ENCODE results near the gene ATP11A. TPM values are rescaled to one million over a fixed set of nuclear protein-coding genes. Genes with fewer than 3 reads are reported as not detected.

Gene ATP11A
- total and polyA plus RNA-seq, 4 donors: 18.0 to 24.7 (median 21.5) TPM

DNA sequence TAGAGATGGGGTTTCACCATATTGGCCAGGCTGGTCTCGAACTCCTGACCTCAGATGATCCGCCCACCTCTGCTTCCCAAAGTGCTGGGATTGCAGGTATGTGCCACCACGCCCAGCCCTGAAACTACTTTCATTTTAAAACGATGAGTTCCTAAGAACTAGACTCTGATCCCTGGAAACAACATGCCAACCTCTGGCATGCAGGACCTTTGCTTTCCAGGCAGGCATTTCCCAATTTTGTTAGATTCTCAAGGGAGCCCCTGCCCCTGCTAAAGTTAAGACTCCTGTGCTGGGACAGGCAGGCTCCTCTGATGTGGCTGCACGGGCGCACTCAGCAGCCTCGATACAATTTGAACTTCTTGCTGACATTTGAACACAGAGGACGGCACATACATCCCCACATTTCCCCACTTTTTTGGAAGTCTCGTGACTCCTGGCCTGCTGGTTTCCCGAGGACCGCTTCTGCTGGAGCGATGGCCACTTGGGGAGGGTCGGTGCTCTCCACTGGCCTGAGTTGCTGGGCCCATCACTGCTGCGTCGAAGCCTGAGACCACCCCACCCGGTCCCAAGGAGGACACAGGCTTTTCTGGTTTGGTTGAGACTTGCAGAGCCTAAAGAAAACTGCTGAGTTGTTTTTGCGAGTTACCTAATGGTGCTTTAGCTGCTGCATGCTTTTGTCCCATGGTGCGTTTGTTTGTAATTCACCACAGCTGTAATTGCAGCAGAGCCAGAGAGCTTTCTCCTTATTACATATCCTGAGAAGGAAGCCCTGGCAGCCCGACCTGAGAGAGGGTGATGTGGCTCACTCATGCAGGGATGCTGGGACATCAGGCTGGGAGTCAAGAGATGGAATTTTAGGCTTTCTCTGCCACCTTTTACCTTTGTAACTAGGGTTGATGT, 8.2 kb downstream of the ATP11A start:
- no peak overlapping the region for H3K27ac ChIP-seq (ENCODE audit: low read depth, low read length)
- H3K27me3 ChIP-seq (ENCODE audit: control insufficient read depth, insufficient read depth, low read length): no peaks in the 10 kb centered on the region
- H3K9me3 ChIP-seq (ENCODE audit: control insufficient read depth, insufficient read depth, low read length): no peaks in the 10 kb centered on the region
- H3K36me3 ChIP-seq (ENCODE audit: control insufficient read depth, insufficient read depth, low read length): peaks cover 22% of the 10 kb centered on the region
- 65% methylated on average over 17 of the region's 19 CpGs for WGBS (ENCODE audit: insufficient coverage)
- peaks cover 8% of the 10 kb centered on the region for H3K4me1 ChIP-seq (ENCODE audit: control insufficient read depth, insufficient read depth, low read length)
- H3K4me3 ChIP-seq (ENCODE audit: low read depth, low read length): no peak overlapping the region
- peak in 1 of 6 donors; percentile 75 for DNase-seq (ENCODE audit: low read depth in 4 of 6, low spot score in 6 of 6)

DNA sequence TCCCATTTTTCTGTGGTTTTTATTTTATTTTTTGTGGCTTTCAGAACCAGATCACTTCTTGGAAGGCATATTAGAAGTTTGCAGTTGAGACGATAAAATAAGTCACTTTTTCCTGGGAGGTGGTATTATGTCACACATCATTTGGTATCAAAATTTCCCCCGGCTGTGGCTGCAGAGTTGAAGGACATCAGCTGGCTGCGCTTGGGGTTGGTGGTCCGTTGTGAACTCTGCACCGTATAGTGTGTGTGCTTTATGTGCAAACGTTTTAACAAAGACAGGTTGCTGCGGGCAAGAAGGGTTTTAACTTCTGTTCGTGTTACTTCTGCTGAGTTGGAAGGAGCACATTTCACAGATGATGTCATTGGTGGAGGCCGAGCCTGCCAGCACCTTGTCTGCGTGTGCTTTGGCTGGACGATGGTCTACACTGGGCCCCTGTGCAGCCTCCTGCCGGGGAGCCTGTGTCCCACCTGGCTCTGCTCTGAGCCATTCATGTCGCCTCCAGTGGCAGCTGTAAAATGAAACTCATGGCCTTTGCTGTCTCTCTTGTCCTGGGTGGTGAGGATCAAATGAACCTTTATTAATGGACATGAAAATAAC, 9.6 kb downstream of the ATP11A start:
- WGBS (ENCODE audit: insufficient coverage): 70% methylated on average over 10 of the region's 13 CpGs
- Histone ChIP-seq H3K27ac (ENCODE audit: low read depth, low read length) (no peak overlapping the region), H3K27me3 (ENCODE audit: control insufficient read depth, insufficient read depth, low read length) (no peaks in the 10 kb centered on the region), H3K4me1 (ENCODE audit: control insufficient read depth, insufficient read depth, low read length) (peaks cover 5% of the 10 kb centered on the region), H3K36me3 (ENCODE audit: control insufficient read depth, insufficient read depth, low read length) (peaks cover 19% of the 10 kb centered on the region), H3K9me3 (ENCODE audit: control insufficient read depth, insufficient read depth, low read length) (no peaks in the 10 kb centered on the region), H3K4me3 (ENCODE audit: low read depth, low read length) (no peak overlapping the region)
- DNase-seq (ENCODE audit: low read depth in 4 of 6, low spot score in 6 of 6): no peak

DNA sequence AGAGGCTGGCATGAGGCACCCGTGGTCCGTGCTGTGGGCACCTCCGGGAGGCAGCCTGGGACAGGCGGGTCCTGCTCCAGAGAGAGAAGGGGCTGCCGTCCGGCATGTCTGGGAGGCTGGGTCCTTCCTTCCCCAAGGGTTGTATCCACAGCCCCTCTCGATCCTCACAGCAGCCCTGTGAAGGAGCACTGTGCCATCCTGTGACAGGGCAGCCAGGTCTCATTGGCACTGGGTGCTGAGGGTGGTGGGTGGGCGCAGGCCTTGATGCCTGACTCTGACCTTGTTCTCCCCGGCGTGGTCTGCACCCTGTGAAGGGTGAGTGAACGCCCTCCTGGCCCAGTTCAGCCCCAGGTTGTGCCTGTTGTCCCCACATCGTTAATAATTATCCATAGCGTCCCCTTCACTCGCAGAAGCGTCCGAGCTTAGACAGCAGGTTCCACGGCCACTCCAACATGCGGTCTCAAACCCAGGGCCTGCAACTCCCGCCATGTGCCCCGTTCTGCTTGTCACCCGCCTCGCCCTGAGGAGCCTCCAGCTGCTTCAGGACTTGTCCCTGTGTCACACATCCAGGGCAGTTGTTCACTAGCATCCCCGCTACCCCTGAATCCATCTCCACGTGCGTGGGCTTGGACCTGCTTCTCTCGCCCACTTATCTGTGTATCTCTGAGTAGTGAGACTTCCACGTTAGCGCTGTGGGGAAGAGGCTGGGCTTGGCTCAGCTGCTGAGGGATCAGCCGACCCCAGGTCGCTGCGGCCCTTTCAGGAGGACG, 10.6 kb downstream of the ATP11A start:
- peaks cover 10% of the 10 kb centered on the region for H3K4me1 ChIP-seq (ENCODE audit: control insufficient read depth, insufficient read depth, low read length)
- WGBS (ENCODE audit: insufficient coverage): 93% methylated on average over 29 of the region's 32 CpGs
- H3K27me3 ChIP-seq (ENCODE audit: control insufficient read depth, insufficient read depth, low read length): no peaks in the 10 kb centered on the region
- DNase-seq (ENCODE audit: low read depth in 4 of 6, low spot score in 6 of 6): no peak
- no peak overlapping the region for H3K27ac ChIP-seq (ENCODE audit: low read depth, low read length)
- no peaks in the 10 kb centered on the region for H3K9me3 ChIP-seq (ENCODE audit: control insufficient read depth, insufficient read depth, low read length)
- H3K4me3 ChIP-seq (ENCODE audit: low read depth, low read length): no peak overlapping the region
- H3K36me3 ChIP-seq (ENCODE audit: control insufficient read depth, insufficient read depth, low read length): peaks cover 19% of the 10 kb centered on the region

DNA sequence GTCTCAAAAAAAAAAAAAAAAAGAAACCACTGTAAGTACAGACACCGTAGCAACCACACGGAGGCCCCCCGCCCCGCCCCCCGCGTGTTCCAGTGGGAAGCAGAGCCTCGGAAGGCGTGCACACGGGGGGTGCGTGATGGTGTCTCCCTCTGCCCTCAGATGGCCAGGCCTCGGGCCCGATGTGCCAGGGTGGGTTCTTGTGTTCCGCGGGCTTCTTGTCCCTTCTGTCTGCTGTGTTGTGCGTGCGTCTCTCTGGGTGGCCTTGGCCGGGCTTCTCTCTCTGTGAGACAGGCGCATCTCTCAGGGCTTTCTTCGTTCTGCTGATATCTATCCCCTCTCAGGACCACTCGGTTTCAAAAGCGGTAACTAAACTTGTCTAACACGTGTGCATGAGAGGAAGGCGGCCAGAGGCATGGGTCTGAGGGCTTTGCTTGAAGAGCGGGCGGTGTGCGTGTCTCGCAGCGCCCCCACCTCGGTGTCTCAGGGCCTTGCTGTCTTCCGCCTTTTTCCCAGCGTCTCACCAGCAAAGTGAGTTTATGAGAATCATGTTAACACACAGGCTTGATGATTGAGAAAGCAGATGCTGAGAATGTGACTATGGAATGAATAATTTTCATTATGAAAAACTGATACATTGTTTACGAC, 12.6 kb downstream of the ATP11A start:
- peaks cover 10% of the 10 kb centered on the region for H3K4me1 ChIP-seq (ENCODE audit: control insufficient read depth, insufficient read depth, low read length)
- WGBS (ENCODE audit: insufficient coverage): 86% methylated on average over 31 of the region's 32 CpGs
- H3K36me3 ChIP-seq (ENCODE audit: control insufficient read depth, insufficient read depth, low read length): peaks cover 6% of the 10 kb centered on the region
- no peak overlapping the region for H3K27ac ChIP-seq (ENCODE audit: low read depth, low read length)
- no peaks in the 10 kb centered on the region for H3K27me3 ChIP-seq (ENCODE audit: control insufficient read depth, insufficient read depth, low read length)
- no peaks in the 10 kb centered on the region for H3K9me3 ChIP-seq (ENCODE audit: control insufficient read depth, insufficient read depth, low read length)
- H3K4me3 ChIP-seq (ENCODE audit: low read depth, low read length): no peak overlapping the region
- no peak for DNase-seq (ENCODE audit: low read depth in 4 of 6, low spot score in 6 of 6)

DNA sequence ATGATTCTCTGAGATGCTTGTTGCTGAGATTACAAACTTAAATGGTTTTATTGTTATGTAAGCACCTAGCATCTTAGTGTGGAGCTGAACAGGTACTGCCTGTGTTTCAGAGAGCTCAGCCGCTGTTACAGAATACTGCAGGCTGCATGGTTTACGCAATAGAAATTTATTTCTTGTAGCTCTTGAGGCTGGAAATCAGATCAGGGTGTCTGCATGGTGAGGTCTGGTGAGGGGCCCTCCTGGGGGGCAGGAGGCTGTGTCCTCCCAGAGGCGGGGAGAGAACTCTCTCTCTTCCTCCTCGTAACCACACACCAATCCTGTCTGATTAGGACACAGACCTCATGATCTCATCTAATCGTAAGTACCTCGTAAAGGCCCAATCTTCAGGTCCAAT, 13.1 kb downstream of the ATP11A start:
- Histone ChIP-seq H3K9me3 (ENCODE audit: control insufficient read depth, insufficient read depth, low read length) (no peaks in the 10 kb centered on the region), H3K27ac (ENCODE audit: low read depth, low read length) (no peak overlapping the region), H3K27me3 (ENCODE audit: control insufficient read depth, insufficient read depth, low read length) (no peaks in the 10 kb centered on the region), H3K36me3 (ENCODE audit: control insufficient read depth, insufficient read depth, low read length) (peaks cover 6% of the 10 kb centered on the region), H3K4me1 (ENCODE audit: control insufficient read depth, insufficient read depth, low read length) (peaks cover 10% of the 10 kb centered on the region), H3K4me3 (ENCODE audit: low read depth, low read length) (no peak overlapping the region)
- WGBS (ENCODE audit: insufficient coverage): 82% methylated on average over 2 of the region's 6 CpGs
- DNase-seq (ENCODE audit: low read depth in 4 of 6, low spot score in 6 of 6): no peak

DNA sequence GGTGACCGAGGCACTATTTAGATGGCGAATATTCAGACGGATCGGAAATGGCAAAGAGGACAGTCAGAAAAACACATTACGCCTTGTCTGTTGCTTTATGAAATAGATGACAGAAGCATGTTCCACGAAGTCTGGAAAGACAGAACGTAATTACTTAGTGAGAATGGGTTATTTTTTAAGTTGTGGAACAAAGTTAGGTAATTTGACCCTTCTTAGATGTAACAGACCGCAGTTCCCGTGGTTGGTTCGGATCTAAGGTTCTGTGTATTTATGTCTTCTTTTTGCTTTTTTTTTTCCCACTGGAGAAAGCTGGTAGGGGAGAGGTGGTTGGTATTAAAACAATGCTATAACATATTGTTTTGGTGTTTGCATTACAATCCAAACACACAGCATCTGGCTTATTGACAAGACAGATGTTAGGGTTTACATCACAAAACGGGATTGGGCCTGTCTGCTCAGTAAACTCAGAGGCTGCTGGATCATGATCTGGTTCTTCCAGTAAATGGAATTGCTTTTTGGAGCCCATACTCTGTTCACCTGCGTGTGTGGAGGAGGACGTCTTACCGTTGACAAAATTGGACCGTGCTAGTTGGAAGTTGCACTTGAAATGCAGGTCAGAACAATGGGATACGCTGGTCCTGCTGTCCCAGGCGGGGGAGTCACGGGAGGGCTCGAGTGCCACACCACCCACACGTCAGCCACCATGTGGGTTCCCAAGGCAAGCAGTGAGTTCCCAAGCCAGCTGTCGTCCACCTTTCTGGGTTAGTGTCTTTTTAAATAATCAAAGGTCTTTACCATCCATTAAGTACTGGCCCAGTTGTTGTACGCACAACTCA, 13.8 kb downstream of the ATP11A start:
- Histone ChIP-seq H3K27me3 (ENCODE audit: control insufficient read depth, insufficient read depth, low read length) (no peaks in the 10 kb centered on the region), H3K4me1 (ENCODE audit: control insufficient read depth, insufficient read depth, low read length) (peaks cover 10% of the 10 kb centered on the region), H3K9me3 (ENCODE audit: control insufficient read depth, insufficient read depth, low read length) (no peaks in the 10 kb centered on the region), H3K36me3 (ENCODE audit: control insufficient read depth, insufficient read depth, low read length) (peaks cover 6% of the 10 kb centered on the region), H3K4me3 (ENCODE audit: low read depth, low read length) (no peak overlapping the region), H3K27ac (ENCODE audit: low read depth, low read length) (no peak overlapping the region)
- no peak for DNase-seq (ENCODE audit: low read depth in 4 of 6, low spot score in 6 of 6)
- WGBS (ENCODE audit: insufficient coverage): 95% methylated on average over 17 of the region's 22 CpGs

DNA sequence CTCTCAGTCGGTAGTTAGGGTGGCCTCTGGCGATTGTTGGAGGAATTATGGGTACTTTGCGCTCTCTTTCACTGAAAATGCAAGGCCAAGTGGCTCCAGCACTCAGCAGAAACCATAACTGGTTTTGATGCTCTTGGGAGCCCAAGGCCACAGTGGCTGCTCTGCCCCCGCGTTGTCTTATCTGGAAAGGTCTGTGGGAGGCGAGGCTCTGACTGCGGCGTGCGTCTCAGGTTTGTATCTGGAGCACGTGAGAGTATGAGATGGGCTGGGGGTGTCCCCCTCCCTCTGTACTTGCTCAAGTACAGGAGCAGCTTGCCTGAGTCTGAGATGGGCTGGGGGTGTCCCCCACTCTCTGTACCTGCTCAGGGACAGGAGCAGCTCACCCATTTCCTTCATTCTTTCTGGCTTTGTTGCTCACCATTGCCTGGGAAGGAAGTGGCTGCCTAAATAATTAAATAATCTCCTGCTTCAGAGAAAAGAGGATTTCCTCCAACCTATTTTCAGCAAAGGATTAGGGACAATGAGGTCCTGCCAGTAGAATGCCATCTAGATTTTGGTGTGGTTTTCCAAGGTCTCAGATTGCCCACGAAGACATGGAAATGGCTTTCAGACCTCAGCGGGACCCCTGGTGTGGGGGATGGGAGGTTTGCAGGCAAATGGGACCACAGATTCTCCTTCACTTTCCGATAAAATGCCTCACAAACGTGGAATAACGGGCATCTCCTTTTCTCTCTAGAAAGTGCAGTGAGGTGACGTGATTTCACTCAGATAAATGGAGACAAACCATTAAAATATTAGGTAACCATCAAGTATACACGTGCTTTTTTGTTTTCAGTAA, 14.7 kb downstream of the ATP11A start:
- Histone ChIP-seq H3K36me3 (ENCODE audit: control insufficient read depth, insufficient read depth, low read length) (peaks cover 6% of the 10 kb centered on the region), H3K27me3 (ENCODE audit: control insufficient read depth, insufficient read depth, low read length) (no peaks in the 10 kb centered on the region), H3K4me1 (ENCODE audit: control insufficient read depth, insufficient read depth, low read length) (peaks cover 10% of the 10 kb centered on the region), H3K27ac (ENCODE audit: low read depth, low read length) (no peak overlapping the region), H3K4me3 (ENCODE audit: low read depth, low read length) (no peak overlapping the region), H3K9me3 (ENCODE audit: control insufficient read depth, insufficient read depth, low read length) (no peaks in the 10 kb centered on the region)
- DNase-seq (ENCODE audit: low read depth in 4 of 6, low spot score in 6 of 6): no peak
- 71% methylated on average over 6 of the region's 17 CpGs for WGBS (ENCODE audit: insufficient coverage)

DNA sequence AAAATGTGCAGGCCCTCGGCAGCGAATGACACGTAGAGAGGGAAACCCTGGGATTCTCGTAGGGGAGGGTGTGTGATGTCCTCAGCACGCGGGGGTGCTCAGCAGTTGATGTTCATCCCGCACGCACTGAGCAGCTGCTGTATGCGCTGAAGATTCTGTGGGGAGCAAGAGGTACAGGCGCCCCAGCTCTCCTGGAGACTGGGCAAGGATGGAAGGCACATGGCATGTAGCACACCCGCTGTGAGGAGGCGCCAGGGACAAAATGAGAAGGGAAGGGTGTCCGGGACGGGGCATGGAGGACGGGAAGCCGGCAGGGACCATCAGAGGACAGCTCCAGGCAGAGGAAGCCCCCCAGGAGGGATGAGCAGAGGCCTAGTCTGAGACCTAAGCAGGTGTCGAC, 15.4 kb downstream of the ATP11A start:
- H3K27me3 ChIP-seq (ENCODE audit: control insufficient read depth, insufficient read depth, low read length): no peaks in the 10 kb centered on the region
- 70% methylated on average over 16 of the region's 17 CpGs for WGBS (ENCODE audit: insufficient coverage)
- no peak for DNase-seq (ENCODE audit: low read depth in 4 of 6, low spot score in 6 of 6)
- no peaks in the 10 kb centered on the region for H3K9me3 ChIP-seq (ENCODE audit: control insufficient read depth, insufficient read depth, low read length)
- peaks cover 14% of the 10 kb centered on the region for H3K4me1 ChIP-seq (ENCODE audit: control insufficient read depth, insufficient read depth, low read length)
- peaks cover 8% of the 10 kb centered on the region for H3K36me3 ChIP-seq (ENCODE audit: control insufficient read depth, insufficient read depth, low read length)
- no peak overlapping the region for H3K4me3 ChIP-seq (ENCODE audit: low read depth, low read length)
- H3K27ac ChIP-seq (ENCODE audit: low read depth, low read length): no peak overlapping the region
